B cell (primary cell): ENCODE data around the gene ZFAND6. TPM values are rescaled to one million over a fixed set of nuclear protein-coding genes. Genes with fewer than 3 reads are reported as not detected.

ENCODE experiments used
- ATAC-seq: fragments of 200-7000 bp; cut with Tn5 transposase; one replicate; pipeline ENCODE4 v1.10.0; 2021; ENCODE audit warnings: low read depth, mild to moderate bottlenecking, moderate number of reproducible peaks, moderate library complexity
- CTCF ChIA-PET: fragments of 350-600 bp; sonication (Branson Sonifier 250); formaldehyde crosslinking; loops from one replicate; lab custom pipeline; 2021; ENCODE audit warnings: antibody characterized with exemption, inconsistent platforms; lab: Charles Lee
- POLR2A ChIA-PET: fragments of 350-600 bp; sonication (Branson Sonifier 250); formaldehyde crosslinking; loops from one replicate; lab custom pipeline; 2021; ENCODE audit warnings: antibody characterized with exemption; lab: Charles Lee
- DNase-seq: peaks from one replicate; pipeline ENCODE4 v3.0.0; 2013
- H2AFZ ChIP-seq: 2 replicates; pipeline ENCODE4 v1.6.1; 2012; ENCODE audit warnings: mild to moderate bottlenecking, low read depth, low read length; ENCODE audit not compliant: insufficient read depth, poor library complexity, severe bottlenecking
- H3K27ac ChIP-seq, 2 donors: 1 replicate in 1 of 2; 2 replicates in 1 of 2; pipeline ENCODE4 v1.5.1; 2012 to 2013; ENCODE audit warnings: low read length in 2 of 2, mild to moderate bottlenecking in 2 of 2, moderate library complexity in 1 of 2
- H3K27me3 ChIP-seq, 4 experiments: fragments of 200-600 bp in 1 of 4; sonication (generic) in 1 of 4; replicated peaks in 1 of 4; 1 replicate in 2 of 4; 2 replicates in 2 of 4; pipeline versions ENCODE4 v1.6.1 to v1.7.0; 2013 to 2016; ENCODE audit warnings: low read length in 3 of 4, mild to moderate bottlenecking in 2 of 4, mixed read lengths in 1 of 4, moderate library complexity in 1 of 4; ENCODE audit not compliant: insufficient read depth in 4 of 4, control insufficient read depth in 3 of 4; ENCODE audit errors: control extremely low read depth in 1 of 4
- H3K36me3 ChIP-seq, 2 experiments: replicated peaks in 1 of 2; 1 replicate in 1 of 2; 2 replicates in 1 of 2; pipeline versions ENCODE4 v1.6.1 to v1.7.1; 2013; ENCODE audit warnings: low read length in 1 of 2; ENCODE audit not compliant: insufficient read depth in 2 of 2, control insufficient read depth in 1 of 2; ENCODE audit errors: control extremely low read depth in 1 of 2, extremely low read depth in 1 of 2
- H3K4me1 ChIP-seq, 2 donors: fragments of 200-600 bp in 1 of 2; sonication (generic) in 1 of 2; 1 replicate in 1 of 2; 2 replicates in 1 of 2; pipeline versions ENCODE4 v1.5.1 to v1.6.1; 2013 to 2017; ENCODE audit warnings: low read length in 2 of 2; ENCODE audit not compliant: control insufficient read depth in 2 of 2, insufficient read depth in 2 of 2
- H3K4me2 ChIP-seq: replicated peaks from 2 replicates; pipeline ENCODE3; 2012; ENCODE audit warnings: mild to moderate bottlenecking, low read depth, low read length; ENCODE audit not compliant: poor library complexity, severe bottlenecking
- H3K4me3 ChIP-seq, 5 experiments: fragments of 200-600 bp in 1 of 5; sonication (generic) in 1 of 5; 1 replicate in 3 of 5; 2 replicates in 2 of 5; pipeline versions ENCODE4 v1.5.1 to v1.7.0; 2011 to 2016; ENCODE audit warnings: low read length in 4 of 5, mild to moderate bottlenecking in 4 of 5, low read depth in 2 of 5, control low read depth in 1 of 5, moderate library complexity in 1 of 5; ENCODE audit not compliant: insufficient read depth in 1 of 5; ENCODE audit errors: control extremely low read depth in 1 of 5, extremely low read depth in 1 of 5
- H3K79me2 ChIP-seq: fragments of 200-600 bp; sonication (generic); one replicate; pipeline ENCODE4 v1.6.0; 2016; ENCODE audit warnings: low read length; ENCODE audit not compliant: control insufficient read depth, insufficient read depth
- H3K9ac ChIP-seq: fragments of 200-600 bp; sonication (generic); 2 replicates; pipeline ENCODE4 v1.6.1; 2017; ENCODE audit warnings: mild to moderate bottlenecking, low read length, moderate library complexity
- H3K9me3 ChIP-seq, 3 donors: one replicate each; pipeline versions ENCODE4 v1.6.1 to v1.7.1; 2013; ENCODE audit warnings: low read length in 2 of 3; ENCODE audit not compliant: control insufficient read depth in 2 of 3, insufficient read depth in 1 of 3; ENCODE audit errors: control extremely low read depth in 1 of 3
- H4K20me1 ChIP-seq: 2 replicates; pipeline ENCODE4 v1.6.0; 2012; ENCODE audit warnings: mild to moderate bottlenecking, low read length; ENCODE audit not compliant: insufficient read depth, control insufficient read depth, poor library complexity, severe bottlenecking
- H3K27ac Mint-ChIP-seq: one replicate; pipeline ENCODE4 v1.8.0; 2021; ENCODE audit warnings: mixed read lengths
- H3K27me3 Mint-ChIP-seq: one replicate; pipeline ENCODE4 v1.8.0; 2021; ENCODE audit warnings: mixed read lengths
- H3K4me1 Mint-ChIP-seq: one replicate; pipeline ENCODE4 v1.8.0; 2021; ENCODE audit warnings: mixed read lengths
- H3K4me3 Mint-ChIP-seq: one replicate; pipeline ENCODE4 v1.8.0; 2021; ENCODE audit warnings: mixed read lengths
- H3K9me3 Mint-ChIP-seq: one replicate; pipeline ENCODE4 v1.8.0; 2022; ENCODE audit warnings: mixed read lengths; ENCODE audit not compliant: insufficient read depth
- EZH2 ChIP-seq: IDR thresholded peaks from 2 replicates; pipeline ENCODE4 v1.6.1; 2012; ENCODE audit warnings: borderline replicate concordance, low read depth, mild to moderate bottlenecking, moderate library complexity, low read length; ENCODE audit not compliant: insufficient read depth, poor library complexity, severe bottlenecking
- WGBS: methylation state at CpG from one replicate; pipeline ENCODE4 v1.1.5; 2013; ENCODE audit warnings: missing lambda C conversion rate; ENCODE audit not compliant: insufficient coverage; 5-methylcytosine and 5-hydroxymethylcytosine counted together
- intact Hi-C: fragments of 100-400 bp; cut with micrococcal nuclease; formaldehyde crosslinking; loops from one replicate; pipeline ENCODE4 v1.10.0; 2022
- polyA plus RNA-seq: library from polyadenylated mRNA; depleted of rRNA; stranded (reverse); fragments of >200 nt; gene quantifications from 2 replicates; pipeline ENCODE4 v1.2.3, GENCODE V29; 2012
- total RNA-seq, 2 donors: library from RNA; stranded (reverse); fragments of 120-200 nt in 1 of 2; gene quantifications; 1 replicate in 1 of 2; 2 replicates in 1 of 2; pipeline versions ENCODE4 v1.2.3 to v1.2.4, GENCODE V29; 2013 to 2022
- TF ChIP-seq, protein P1 (sequence below): fragments of 200-600 bp; IDR thresholded peaks from one replicate; pipeline ENCODE4 v1.8.0; 2022; ENCODE audit warnings: antibody characterized with exemption, mild to moderate bottlenecking

ZFAND6 gene
- total and polyA plus RNA-seq, 2 donors (not counting 1 experiment from before 2014, with no cell fraction given) = 60.6 to 144 TPM

GRCh38 chr15:80183886-80184285 lies 124.4 kb downstream of the ZFAND6 start:
- Histone ChIP-seq H3K4me2 (no peak overlapping the region), H3K27ac (no peak overlapping the region), H3K79me2 (no peaks in the 10 kb centered on the region), H3K9ac (no peak overlapping the region), H4K20me1 (no peaks in the 10 kb centered on the region), H3K9me3 (peaks cover 0 to 5% (median 0%) of the 10 kb centered on the region in 3 donors), H3K4me1 (no peaks in the 10 kb centered on the region), H2AFZ (no peak overlapping the region), H3K4me3 (no peak overlapping the region), H3K36me3 (no peaks in the 10 kb centered on the region), H3K27me3 (no peaks in the 10 kb centered on the region)
- POLR2A ChIA-PET = no interaction called here
- intact Hi-C loops = no loop called here
- Mint-ChIP-seq H3K9me3 (no peaks in the 10 kb centered on the region), H3K4me1 (no peaks in the 10 kb centered on the region), H3K27ac (no peak overlapping the region), H3K27me3 (no peaks in the 10 kb centered on the region), H3K4me3 (no peak overlapping the region)
- CTCF ChIA-PET = no interaction called here
- TF ChIP-seq, protein P1, sequence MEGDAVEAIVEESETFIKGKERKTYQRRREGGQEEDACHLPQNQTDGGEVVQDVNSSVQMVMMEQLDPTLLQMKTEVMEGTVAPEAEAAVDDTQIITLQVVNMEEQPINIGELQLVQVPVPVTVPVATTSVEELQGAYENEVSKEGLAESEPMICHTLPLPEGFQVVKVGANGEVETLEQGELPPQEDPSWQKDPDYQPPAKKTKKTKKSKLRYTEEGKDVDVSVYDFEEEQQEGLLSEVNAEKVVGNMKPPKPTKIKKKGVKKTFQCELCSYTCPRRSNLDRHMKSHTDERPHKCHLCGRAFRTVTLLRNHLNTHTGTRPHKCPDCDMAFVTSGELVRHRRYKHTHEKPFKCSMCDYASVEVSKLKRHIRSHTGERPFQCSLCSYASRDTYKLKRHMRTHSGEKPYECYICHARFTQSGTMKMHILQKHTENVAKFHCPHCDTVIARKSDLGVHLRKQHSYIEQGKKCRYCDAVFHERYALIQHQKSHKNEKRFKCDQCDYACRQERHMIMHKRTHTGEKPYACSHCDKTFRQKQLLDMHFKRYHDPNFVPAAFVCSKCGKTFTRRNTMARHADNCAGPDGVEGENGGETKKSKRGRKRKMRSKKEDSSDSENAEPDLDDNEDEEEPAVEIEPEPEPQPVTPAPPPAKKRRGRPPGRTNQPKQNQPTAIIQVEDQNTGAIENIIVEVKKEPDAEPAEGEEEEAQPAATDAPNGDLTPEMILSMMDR = no peak
- TF ChIP-seq EZH2 = no peak
- WGBS = 89% methylated on average over 3 of the region's 6 CpGs
- no peak for DNase-seq
- ATAC-seq = no peak

- intact Hi-C loops = no loop called here
- Mint-ChIP-seq H3K27ac (no peak overlapping the region), H3K4me3 (no peak overlapping the region), H3K4me1 (no peaks in the 10 kb centered on the region), H3K9me3 (no peaks in the 10 kb centered on the region), H3K27me3 (no peaks in the 10 kb centered on the region)
- CTCF ChIA-PET = interaction anchor here (1.0 kb wide), 1 partner anchor 804 kb away, joined by 3 read pairs; no protein-coding TSS in a partner anchor
- no peak overlapping the region for H2AFZ ChIP-seq
- no peak overlapping the region for H3K9ac ChIP-seq
- no peaks in the 10 kb centered on the region for H3K4me1 ChIP-seq
- peaks cover 0 to 5% (median 0%) of the 10 kb centered on the region in 3 donors for H3K9me3 ChIP-seq
- no peak for ATAC-seq
- H3K4me3 ChIP-seq = no peak overlapping the region
- no peak overlapping the region for H3K4me2 ChIP-seq
- H3K36me3 ChIP-seq = no peaks in the 10 kb centered on the region
- POLR2A ChIA-PET = no interaction called here
- DNase-seq = no peak
- H3K79me2 ChIP-seq = no peaks in the 10 kb centered on the region
- no peaks in the 10 kb centered on the region for H4K20me1 ChIP-seq
- TF ChIP-seq, protein P1 = no peak
- TF ChIP-seq EZH2 = no peak
- 85% methylated on average over 6 of the region's 7 CpGs for WGBS
- H3K27ac ChIP-seq = no peak overlapping the region
- H3K27me3 ChIP-seq = no peaks in the 10 kb centered on the region
These were observed 125.1 kb downstream of the ZFAND6 start for GRCh38 chr15:80184554-80184953.
